SU-DHL-6 (cell line): ENCODE measurements around the gene GOLGA3.

Experiments
- H2AFZ ChIP-seq: fragments of 200-600 bp; sonication (generic); 2 replicates; pipeline ENCODE4 v1.6.1; 2014; ENCODE audit warnings: low read depth, mild to moderate bottlenecking, moderate library complexity, mixed read lengths, antibody characterized with exemption, low read length; ENCODE audit not compliant: severe bottlenecking
- H3F3A ChIP-seq: fragments of 200-600 bp; shearing (Covaris generic); 2 replicates; pipeline ENCODE4 v1.6.0; 2016; ENCODE audit warnings: antibody characterized with exemption, mild to moderate bottlenecking; ENCODE audit not compliant: insufficient read depth
- H3K27ac ChIP-seq: fragments of 200-600 bp; sonication (generic); 2 replicates; pipeline ENCODE4 v1.5.1; 2016; ENCODE audit warnings: low read depth, mild to moderate bottlenecking, low read length, moderate library complexity, mixed read lengths
- H3K27me3 ChIP-seq: fragments of 200-600 bp; sonication (generic), shearing (Covaris generic); 2 replicates; pipeline ENCODE4 v1.6.0; 2014; ENCODE audit warnings: mild to moderate bottlenecking, low read length
- H3K36me3 ChIP-seq: fragments of 200-600 bp; sonication (generic); 2 replicates; pipeline ENCODE4 v1.6.1; 2014; ENCODE audit warnings: mild to moderate bottlenecking, low read length, mixed read lengths
- H3K4me2 ChIP-seq: fragments of 300-600, 200-600 bp; shearing (Covaris generic), sonication (generic); 2 replicates; pipeline ENCODE4 v1.6.0; 2014; ENCODE audit warnings: low read length, low read depth, mild to moderate bottlenecking; ENCODE audit not compliant: poor library complexity, severe bottlenecking
- H3K4me3 ChIP-seq: fragments of 200-600 bp; sonication (generic); 2 replicates; pipeline ENCODE4 v1.5.1; 2014; ENCODE audit warnings: antibody characterized with exemption, low read length, mild to moderate bottlenecking, mixed read lengths; ENCODE audit not compliant: insufficient read depth, poor library complexity, severe bottlenecking
- H3K79me2 ChIP-seq: fragments of 200-600 bp; sonication (generic); 2 replicates; pipeline ENCODE4 v1.6.1; 2014; ENCODE audit warnings: mild to moderate bottlenecking, low read length, moderate library complexity; ENCODE audit not compliant: insufficient read depth
- H3K9ac ChIP-seq: fragments of 200-600 bp; sonication (generic); 2 replicates; pipeline ENCODE4 v1.7.0; 2014; ENCODE audit warnings: mild to moderate bottlenecking, low read length
- H3K9me2 ChIP-seq: fragments of 200-600 bp; sonication (generic); replicated peaks from 2 replicates; pipeline ENCODE4 v1.6.1; 2014; ENCODE audit warnings: low read length; ENCODE audit not compliant: insufficient read depth
- H3K9me3 ChIP-seq: fragments of 200-600 bp; sonication (generic); 2 replicates; pipeline ENCODE4 v1.6.1; 2014; ENCODE audit warnings: low read length, mixed read lengths; ENCODE audit not compliant: insufficient read depth
- H4K20me1 ChIP-seq: fragments of 200-600 bp; sonication (generic); 2 replicates; pipeline ENCODE4 v1.6.1; 2014; ENCODE audit warnings: low read depth, mild to moderate bottlenecking, antibody characterized with exemption, low read length, moderate library complexity, mixed read lengths
- EZH2phosphoT487 ChIP-seq: fragments of 200-600 bp; sonication (generic), shearing (Covaris generic); conservative IDR thresholded peaks from 2 replicates; pipeline ENCODE4 v1.6.1; 2018; ENCODE audit warnings: mild to moderate bottlenecking, antibody characterized with exemption, low read length, moderate library complexity, mixed read lengths
- TF ChIP-seq, protein P1 (sequence below): fragments of 200-600 bp; sonication (generic); IDR thresholded peaks from one replicate; pipeline ENCODE4 v1.5.1; 2017; ENCODE audit warnings: antibody characterized with exemption, mild to moderate bottlenecking, low read length, moderate library complexity; ENCODE audit not compliant: insufficient read depth, poor library complexity, severe bottlenecking

Gene GOLGA3

DNA sequence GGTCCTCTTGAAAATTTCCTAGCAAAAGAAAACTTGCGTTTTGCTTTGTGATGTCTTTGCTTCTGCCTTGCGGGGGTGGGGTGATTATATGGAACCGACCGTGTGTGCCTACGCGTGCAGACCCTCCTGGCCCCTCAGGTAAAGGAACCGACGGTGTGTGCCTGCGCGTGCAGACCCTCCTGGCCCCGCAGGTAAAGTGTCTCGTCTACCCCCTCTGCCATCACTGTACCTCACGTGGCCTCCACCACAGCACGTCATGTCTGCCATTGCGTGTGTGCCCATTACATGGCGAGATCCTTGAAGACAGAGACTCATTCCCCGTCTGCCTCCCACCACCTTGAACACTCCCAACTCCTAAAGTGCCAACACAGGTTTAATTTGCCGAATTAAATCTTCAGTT lies 3.6 kb downstream of the GOLGA3 start:
- H3K79me2 ChIP-seq: peaks cover 53% of the 10 kb centered on the region
- H4K20me1 ChIP-seq: no peaks in the 10 kb centered on the region; the same call in 1 of the 2 replicates

GRCh38 chr12:132824053-132824452 lies 4.6 kb downstream of the GOLGA3 start:
- Histone ChIP-seq H2AFZ (no peak overlapping the region), H3K27ac (no peak overlapping the region), H3K4me2 (no peak overlapping the region), H3K79me2 (peaks cover 53% of the 10 kb centered on the region), H3K4me3 (no peak overlapping the region), H4K20me1 (no peaks in the 10 kb centered on the region; the same call in 1 of the 2 replicates), H3K27me3 (no peaks in the 10 kb centered on the region), H3K9ac (no peak overlapping the region), H3F3A (peaks cover 15% of the 10 kb centered on the region), H3K9me2 (no peaks in the 10 kb centered on the region), H3K36me3 (peaks cover 5% of the 10 kb centered on the region; the same call in 1 of the 2 replicates), H3K9me3 (no peaks in the 10 kb centered on the region)
- TF ChIP-seq EZH2phosphoT487: no peak
- TF ChIP-seq, protein P1, sequence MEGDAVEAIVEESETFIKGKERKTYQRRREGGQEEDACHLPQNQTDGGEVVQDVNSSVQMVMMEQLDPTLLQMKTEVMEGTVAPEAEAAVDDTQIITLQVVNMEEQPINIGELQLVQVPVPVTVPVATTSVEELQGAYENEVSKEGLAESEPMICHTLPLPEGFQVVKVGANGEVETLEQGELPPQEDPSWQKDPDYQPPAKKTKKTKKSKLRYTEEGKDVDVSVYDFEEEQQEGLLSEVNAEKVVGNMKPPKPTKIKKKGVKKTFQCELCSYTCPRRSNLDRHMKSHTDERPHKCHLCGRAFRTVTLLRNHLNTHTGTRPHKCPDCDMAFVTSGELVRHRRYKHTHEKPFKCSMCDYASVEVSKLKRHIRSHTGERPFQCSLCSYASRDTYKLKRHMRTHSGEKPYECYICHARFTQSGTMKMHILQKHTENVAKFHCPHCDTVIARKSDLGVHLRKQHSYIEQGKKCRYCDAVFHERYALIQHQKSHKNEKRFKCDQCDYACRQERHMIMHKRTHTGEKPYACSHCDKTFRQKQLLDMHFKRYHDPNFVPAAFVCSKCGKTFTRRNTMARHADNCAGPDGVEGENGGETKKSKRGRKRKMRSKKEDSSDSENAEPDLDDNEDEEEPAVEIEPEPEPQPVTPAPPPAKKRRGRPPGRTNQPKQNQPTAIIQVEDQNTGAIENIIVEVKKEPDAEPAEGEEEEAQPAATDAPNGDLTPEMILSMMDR: no peak

More for the DNA sequence above, 3.6 kb downstream of the GOLGA3 start:
- no peak overlapping the region for H3K4me2 ChIP-seq
- H3K36me3 ChIP-seq: 0 out of 2 replicates have a peak, but pooled peaks cover 7% of the 10 kb centered on the region
- TF ChIP-seq, protein P1: no peak
- no peak for TF ChIP-seq EZH2phosphoT487
- H3K9me3 ChIP-seq: no peaks in the 10 kb centered on the region
- no peak overlapping the region for H3K27ac ChIP-seq
- no peaks in the 10 kb centered on the region for H3K9me2 ChIP-seq
- H3K4me3 ChIP-seq: no peak overlapping the region
- H3K27me3 ChIP-seq: no peaks in the 10 kb centered on the region
- H2AFZ ChIP-seq: no peak overlapping the region
- H3K9ac ChIP-seq: no peak overlapping the region
- H3F3A ChIP-seq: peaks cover 7% of the 10 kb centered on the region

GRCh38 chr12:132818562-132818961 lies 10.1 kb downstream of the GOLGA3 start:
- H3K9me2 ChIP-seq: no peaks in the 10 kb centered on the region
- H2AFZ ChIP-seq: no peak overlapping the region
- H3K27me3 ChIP-seq: no peaks in the 10 kb centered on the region
- no peaks in the 10 kb centered on the region for H4K20me1 ChIP-seq
- H3K4me3 ChIP-seq: no peak overlapping the region
- peak overlapping the region; percentile 97 for H3K27ac ChIP-seq
- peaks cover 23% of the 10 kb centered on the region for H3F3A ChIP-seq
- H3K9ac ChIP-seq: no peak overlapping the region
- H3K79me2 ChIP-seq: peaks cover 8% of the 10 kb centered on the region; the same call in 1 of the 2 replicates
- peaks cover 6% of the 10 kb centered on the region for H3K36me3 ChIP-seq
- no peaks in the 10 kb centered on the region for H3K9me3 ChIP-seq
- no peak overlapping the region for H3K4me2 ChIP-seq
- no peak for TF ChIP-seq EZH2phosphoT487
- TF ChIP-seq, protein P1: no peak
